Mesenchymal stem cell (in vitro differentiated cells and primary cell): ENCODE data around the gene LRRFIP2.
"Not testable (repeated sequence)": the region's sequence is repeated elsewhere in the genome, so short reads cannot be mapped to it uniquely, and the experiment has no call there.

ENCODE experiments used
- DNase-seq: peaks from one replicate; pipeline ENCODE4 v3.0.0-alpha.2; 2013
- H2AFZ ChIP-seq: one replicate; pipeline ENCODE4 v1.6.1; 2013; ENCODE audit warnings: low read depth, mild to moderate bottlenecking, control low read depth, inconsistent platforms, low read length, moderate library complexity
- H2AK5ac ChIP-seq: 2 replicates; pipeline ENCODE4 v1.6.1; 2013; ENCODE audit warnings: low read length, moderate library complexity, mild to moderate bottlenecking, inconsistent platforms; ENCODE audit not compliant: severe bottlenecking
- H2BK120ac ChIP-seq: one replicate; pipeline ENCODE4 v1.6.1; 2013; ENCODE audit warnings: low read depth, mild to moderate bottlenecking, inconsistent platforms, low read length, moderate library complexity
- H2BK12ac ChIP-seq, 2 experiments: one replicate each; pipeline ENCODE4 v1.6.1; 2013; ENCODE audit warnings: inconsistent platforms in 2 of 2, low read length in 2 of 2, mild to moderate bottlenecking in 2 of 2, moderate library complexity in 2 of 2, control low read depth in 1 of 2
- H2BK15ac ChIP-seq: one replicate; pipeline ENCODE4 v1.6.1; 2013; ENCODE audit warnings: mild to moderate bottlenecking, low read depth, inconsistent platforms; ENCODE audit not compliant: poor library complexity, severe bottlenecking
- H2BK5ac ChIP-seq: 2 replicates; pipeline ENCODE4 v1.6.1; 2013; ENCODE audit warnings: low read depth, mild to moderate bottlenecking, low read length, control low read depth, inconsistent platforms; ENCODE audit not compliant: poor library complexity, severe bottlenecking
- H3K14ac ChIP-seq, 2 experiments: one replicate each; pipeline ENCODE4 v1.6.1; 2013; ENCODE audit warnings: inconsistent platforms in 2 of 2, low read length in 2 of 2, control low read depth in 1 of 2, mild to moderate bottlenecking in 1 of 2, moderate library complexity in 1 of 2
- H3K18ac ChIP-seq, 2 experiments: one replicate each; pipeline ENCODE4 v1.6.1; 2013; ENCODE audit warnings: inconsistent platforms in 2 of 2, low read length in 2 of 2, control low read depth in 1 of 2, low read depth in 1 of 2, mild to moderate bottlenecking in 1 of 2
- H3K23ac ChIP-seq, 2 experiments: one replicate each; pipeline ENCODE4 v1.6.1; 2013; ENCODE audit warnings: inconsistent platforms in 2 of 2, low read length in 2 of 2, mild to moderate bottlenecking in 2 of 2, moderate library complexity in 2 of 2, control low read depth in 1 of 2
- H3K27ac ChIP-seq: 2 replicates; pipeline ENCODE4 v1.5.1; 2013; ENCODE audit warnings: mild to moderate bottlenecking, moderate library complexity, low read length, control low read depth, inconsistent platforms; ENCODE audit not compliant: poor library complexity, severe bottlenecking
- H3K27me3 ChIP-seq, 2 experiments: 2 replicates each; pipeline versions ENCODE4 v1.6.1 to v1.7.0; 2013; ENCODE audit warnings: low read length in 2 of 2, mild to moderate bottlenecking in 2 of 2, moderate library complexity in 2 of 2, control low read depth in 1 of 2, inconsistent platforms in 1 of 2; ENCODE audit not compliant: control insufficient read depth in 1 of 2, insufficient read depth in 1 of 2
- H3K36me3 ChIP-seq, 2 experiments: 2 replicates each; pipeline versions ENCODE4 v1.6.1 to v1.7.0; 2013; ENCODE audit warnings: low read length in 2 of 2, control low read depth in 1 of 2, inconsistent platforms in 1 of 2, low read depth in 1 of 2, mild to moderate bottlenecking in 1 of 2; ENCODE audit not compliant: insufficient read depth in 2 of 2, control insufficient read depth in 1 of 2
- H3K4ac ChIP-seq, 2 experiments: one replicate each; pipeline ENCODE4 v1.6.1; 2013; ENCODE audit warnings: inconsistent platforms in 2 of 2, low read length in 2 of 2, mild to moderate bottlenecking in 2 of 2, moderate library complexity in 2 of 2, control low read depth in 1 of 2, low read depth in 1 of 2
- H3K4me1 ChIP-seq: 2 replicates; pipeline ENCODE4 v1.6.1; 2013; ENCODE audit warnings: low read depth, low read length, control low read depth; ENCODE audit not compliant: control insufficient read depth, insufficient read depth
- H3K4me2 ChIP-seq: 2 replicates; pipeline ENCODE4 v1.6.1; 2013; ENCODE audit warnings: low read length, mild to moderate bottlenecking, inconsistent platforms; ENCODE audit not compliant: poor library complexity, severe bottlenecking
- H3K4me3 ChIP-seq, 2 experiments: 2 replicates each; pipeline versions ENCODE4 v1.5.1 to v1.7.0; 2013; ENCODE audit warnings: low read length in 2 of 2, mild to moderate bottlenecking in 2 of 2, control low read depth in 1 of 2, low read depth in 1 of 2; ENCODE audit not compliant: insufficient read depth in 1 of 2
- H3K79me1 ChIP-seq: replicated peaks from 2 replicates; pipeline ENCODE4 v1.6.1; 2013; ENCODE audit warnings: mild to moderate bottlenecking, control low read depth, low read length, inconsistent platforms; ENCODE audit not compliant: poor library complexity, severe bottlenecking
- H3K9ac ChIP-seq: 2 replicates; pipeline ENCODE4 v1.7.0; 2013; ENCODE audit warnings: mild to moderate bottlenecking, low read length, moderate library complexity
- H3K9me3 ChIP-seq: 2 replicates; pipeline ENCODE4 v1.7.0; 2013; ENCODE audit warnings: mild to moderate bottlenecking, low read length; ENCODE audit not compliant: control insufficient read depth
- H4K8ac ChIP-seq: one replicate; pipeline ENCODE4 v1.6.1; 2013; ENCODE audit warnings: inconsistent platforms, mild to moderate bottlenecking, low read length, moderate library complexity
- H4K91ac ChIP-seq: one replicate; pipeline ENCODE4 v1.6.1; 2013; ENCODE audit warnings: mild to moderate bottlenecking, low read length, inconsistent platforms
- WGBS: methylation state at CpG from one replicate; pipeline ENCODE4 v1.1.7; 2013; ENCODE audit warnings: mixed read lengths; 5-methylcytosine and 5-hydroxymethylcytosine counted together

The LRRFIP2 gene

GRCh38 chr3:37058117-37058516 lies 116.3 kb downstream of the LRRFIP2 start:
- WGBS: 99% methylated on average over 5 of the region's 5 CpGs
- H3K4me2 ChIP-seq: no peak overlapping the region
- H3K4me3 ChIP-seq: no peak overlapping the region
- H3K4ac ChIP-seq: no peak overlapping the region
- H3K36me3 ChIP-seq: peaks cover 32 to 78% of the 10 kb centered on the region in 2 experiments
- H4K8ac ChIP-seq: no peak overlapping the region
- H2AK5ac ChIP-seq: no peak overlapping the region
- no peak overlapping the region for H3K18ac ChIP-seq
- no peak overlapping the region for H2BK15ac ChIP-seq
- no peak overlapping the region for H3K9ac ChIP-seq
- H2BK120ac ChIP-seq: no peak overlapping the region
- no peak overlapping the region for H2BK12ac ChIP-seq
- H3K23ac ChIP-seq: no peak overlapping the region
- H3K27ac ChIP-seq: no peak overlapping the region
- peaks cover 20% of the 10 kb centered on the region for H3K79me1 ChIP-seq
- no peak overlapping the region for H3K14ac ChIP-seq
- H3K4me1 ChIP-seq: no peaks in the 10 kb centered on the region
- H2BK5ac ChIP-seq: no peak overlapping the region
- no peak overlapping the region for H2AFZ ChIP-seq
- no peak overlapping the region for H4K91ac ChIP-seq
- no peaks in the 10 kb centered on the region for H3K27me3 ChIP-seq
- no peaks in the 10 kb centered on the region for H3K9me3 ChIP-seq
- no peak for DNase-seq

GRCh38 chr3:37056826-37057225 lies 117.6 kb downstream of the LRRFIP2 start:
- no peak overlapping the region for H3K4me3 ChIP-seq
- no peak for DNase-seq
- H3K79me1 ChIP-seq: peaks cover 19% of the 10 kb centered on the region
- H2BK120ac ChIP-seq: no peak overlapping the region
- peaks cover 38 to 78% of the 10 kb centered on the region in 2 experiments for H3K36me3 ChIP-seq
- H3K4me1 ChIP-seq: no peaks in the 10 kb centered on the region
- no peak overlapping the region for H2BK15ac ChIP-seq
- no peak overlapping the region for H2BK5ac ChIP-seq
- no peak overlapping the region for H2AFZ ChIP-seq
- no peak overlapping the region for H2BK12ac ChIP-seq
- H3K27me3 ChIP-seq: no peaks in the 10 kb centered on the region
- H3K14ac ChIP-seq: no peak overlapping the region
- no peak overlapping the region for H2AK5ac ChIP-seq
- no peak overlapping the region for H4K8ac ChIP-seq
- H3K18ac ChIP-seq: no peak overlapping the region
- H3K4me2 ChIP-seq: no peak overlapping the region
- H3K27ac ChIP-seq: no peak overlapping the region
- no peak overlapping the region for H3K9ac ChIP-seq
- no peak overlapping the region for H3K4ac ChIP-seq
- H4K91ac ChIP-seq: no peak overlapping the region
- no peaks in the 10 kb centered on the region for H3K9me3 ChIP-seq
- no peak overlapping the region for H3K23ac ChIP-seq

- H2BK120ac ChIP-seq, H3K14ac ChIP-seq, H2AK5ac ChIP-seq, H4K91ac ChIP-seq, H3K4ac ChIP-seq, H3K4me1 ChIP-seq, H2BK5ac ChIP-seq, H3K27ac ChIP-seq, DNase-seq, H3K27me3 ChIP-seq, H3K9me3 ChIP-seq, H3K18ac ChIP-seq, H2AFZ ChIP-seq, H3K23ac ChIP-seq, H4K8ac ChIP-seq, H3K4me3 ChIP-seq, H2BK15ac ChIP-seq, H3K4me2 ChIP-seq, H2BK12ac ChIP-seq: not testable (repeated sequence)
- H3K79me1 ChIP-seq: peaks cover 21% of the 10 kb centered on the region
- peak overlapping the region; percentile 66 for H3K9ac ChIP-seq
- 84% methylated on average over 8 of the region's 8 CpGs for WGBS
- peaks cover 39 to 81% of the 10 kb centered on the region in 2 experiments for H3K36me3 ChIP-seq
Observed at GRCh38 chr3:37055077-37055476, 119.3 kb downstream of the LRRFIP2 start.

DNA sequence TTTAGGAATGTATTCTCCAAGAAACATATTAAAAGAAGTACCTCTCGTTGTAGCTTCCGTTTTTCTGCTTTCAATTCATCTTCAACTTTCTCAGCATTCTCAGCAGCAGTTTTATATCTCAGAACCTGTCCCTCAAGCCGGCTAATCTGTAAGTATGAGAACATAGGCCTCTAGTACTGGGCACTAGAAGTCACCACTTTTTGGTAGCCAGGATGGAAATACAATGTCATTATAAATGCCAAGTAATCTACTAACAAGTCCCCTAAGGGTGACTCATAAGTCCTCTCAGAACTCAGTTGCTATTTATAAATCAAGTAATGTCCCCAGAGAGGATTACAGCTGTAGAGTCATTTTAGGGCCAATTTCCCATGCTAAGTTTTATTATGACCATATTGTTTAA lies 120.0 kb downstream of the LRRFIP2 start:
- Histone ChIP-seq H3K4ac (no peak overlapping the region), H3K14ac (no peak overlapping the region), H2BK5ac (no peak overlapping the region), H3K4me1 (no peaks in the 10 kb centered on the region), H3K36me3 (peaks cover 44 to 83% of the 10 kb centered on the region in 2 experiments), H2AFZ (no peak overlapping the region), H4K91ac (no peak overlapping the region), H3K4me2 (no peak overlapping the region), H3K9me3 (no peaks in the 10 kb centered on the region), H3K23ac (no peak overlapping the region), H2BK12ac (no peak overlapping the region), H3K27ac (no peak overlapping the region), H2BK120ac (no peak overlapping the region), H2BK15ac (no peak overlapping the region), H2AK5ac (no peak overlapping the region), H3K18ac (no peak overlapping the region), H3K27me3 (no peaks in the 10 kb centered on the region), H3K9ac (peak overlapping the region; percentile 66), H3K79me1 (peaks cover 17% of the 10 kb centered on the region), H3K4me3 (peak overlapping the region in 1 of 2 experiments; percentile 16), H4K8ac (no peak overlapping the region)
- 55% methylated on average over 3 of the region's 3 CpGs for WGBS
- peak; percentile 86 for DNase-seq
